ENCODE data around the gene CD55. TPM values are rescaled to one million over a fixed set of nuclear protein-coding genes. Genes with fewer than 3 reads are reported as not detected.

The CD55 gene
- total RNA-seq, 2 donors from 2014 or later: 137 to 147 TPM

- DNase-seq (peak; percentile 31 to 40), ATAC-seq (replicated peaks in 1 of 2) (peak; percentile 92 to 94)
- no peak overlapping the region for H3K4me3 Mint-ChIP-seq
- no peaks in the 10 kb centered on the region for H3K4me1 Mint-ChIP-seq (ENCODE audit: low read depth)
- peaks cover 4 to 10% of the 10 kb centered on the region in 2 donors for H3K36me3 Mint-ChIP-seq (ENCODE audit: insufficient read depth in 2 of 2)
- no peak overlapping the region for H3K27ac Mint-ChIP-seq
- no peaks in the 10 kb centered on the region for H3K9me3 Mint-ChIP-seq
- no peaks in the 10 kb centered on the region for H3K27me3 Mint-ChIP-seq (ENCODE audit: low read depth)
Observed at GRCh38 chr1:207362962-207363860, 41.7 kb downstream of the CD55 start.

GRCh38 chr1:207363871-207364270 is 42.4 kb downstream of the CD55 start:
- DNase-seq (no peak), ATAC-seq (replicated peaks in 1 of 2) (no peak)
- Mint-ChIP-seq H3K9me3 (no peaks in the 10 kb centered on the region), H3K4me1 (ENCODE audit: low read depth) (no peaks in the 10 kb centered on the region), H3K27ac (no peak overlapping the region), H3K4me3 (no peak overlapping the region), H3K27me3 (ENCODE audit: low read depth) (no peaks in the 10 kb centered on the region), H3K36me3 (ENCODE audit: insufficient read depth in 2 of 2) (peaks cover 6 to 8% of the 10 kb centered on the region in 2 donors)

GRCh38 chr1:207364614-207365013 is 43.1 kb downstream of the CD55 start:
- ATAC-seq (replicated peaks in 1 of 2): no peak
- Mint-ChIP-seq H3K9me3 (no peaks in the 10 kb centered on the region), H3K4me1 (ENCODE audit: low read depth) (no peaks in the 10 kb centered on the region), H3K27me3 (ENCODE audit: low read depth) (no peaks in the 10 kb centered on the region), H3K27ac (no peak overlapping the region), H3K4me3 (no peak overlapping the region), H3K36me3 (ENCODE audit: insufficient read depth in 2 of 2) (peaks cover 4 to 5% of the 10 kb centered on the region in 2 donors)
- no peak for DNase-seq

- ATAC-seq (replicated peaks in 1 of 2) (no peak), DNase-seq (no peak)
- Mint-ChIP-seq H3K27me3 (ENCODE audit: low read depth) (no peaks in the 10 kb centered on the region), H3K9me3 (no peaks in the 10 kb centered on the region), H3K4me3 (no peak overlapping the region), H3K4me1 (ENCODE audit: low read depth) (no peaks in the 10 kb centered on the region), H3K27ac (no peak overlapping the region), H3K36me3 (ENCODE audit: insufficient read depth in 2 of 2) (peaks cover 3 to 4% of the 10 kb centered on the region in 2 donors)
Observed at GRCh38 chr1:207365063-207365462, 43.6 kb downstream of the CD55 start.

GRCh38 chr1:207366022-207366421 is 44.5 kb downstream of the CD55 start:
- Mint-ChIP-seq H3K27ac (no peak overlapping the region), H3K36me3 (ENCODE audit: insufficient read depth in 2 of 2) (peaks cover 3 to 7% of the 10 kb centered on the region in 2 donors), H3K27me3 (ENCODE audit: low read depth) (no peaks in the 10 kb centered on the region), H3K9me3 (no peaks in the 10 kb centered on the region), H3K4me1 (ENCODE audit: low read depth) (no peaks in the 10 kb centered on the region), H3K4me3 (no peak overlapping the region)
- DNase-seq (no peak), ATAC-seq (replicated peaks in 1 of 2) (no peak)

- H3K27ac Mint-ChIP-seq: no peak overlapping the region
- peaks cover 7 to 14% of the 10 kb centered on the region in 2 donors for H3K9me3 Mint-ChIP-seq
Observed at GRCh38 chr1:207388721-207389120, 67.2 kb downstream of the CD55 start.

GRCh38 chr1:207389728-207390464 is 68.4 kb downstream of the CD55 start:
- H3K27ac Mint-ChIP-seq: peak overlapping the region; percentile 98
- peaks cover 9% of the 10 kb centered on the region in 2 donors for H3K36me3 Mint-ChIP-seq (ENCODE audit: insufficient read depth in 2 of 2)

More at GRCh38 chr1:207388721-207389120, 67.2 kb downstream of the CD55 start:
- Mint-ChIP-seq H3K4me3 (no peak overlapping the region), H3K4me1 (ENCODE audit: low read depth) (peaks cover 17% of the 10 kb centered on the region), H3K36me3 (ENCODE audit: insufficient read depth in 2 of 2) (peaks cover 11% of the 10 kb centered on the region in 2 donors), H3K27me3 (ENCODE audit: low read depth) (no peaks in the 10 kb centered on the region)
- DNase-seq (no peak), ATAC-seq (replicated peaks in 1 of 2) (no peak)

GRCh38 chr1:207393610-207394009 is 72.1 kb downstream of the CD55 start:
- Mint-ChIP-seq H3K27ac (no peak overlapping the region), H3K27me3 (ENCODE audit: low read depth) (no peaks in the 10 kb centered on the region), H3K4me1 (ENCODE audit: low read depth) (peaks cover 26% of the 10 kb centered on the region), H3K36me3 (ENCODE audit: insufficient read depth in 2 of 2) (peaks cover 1 to 2% of the 10 kb centered on the region in 2 donors), H3K4me3 (no peak overlapping the region), H3K9me3 (peaks cover 0 to 3% of the 10 kb centered on the region in 2 donors)
- DNase-seq: no peak
- no peak for ATAC-seq (replicated peaks in 1 of 2)

More at GRCh38 chr1:207389728-207390464, 68.4 kb downstream of the CD55 start:
- H3K27me3 Mint-ChIP-seq (ENCODE audit: low read depth): no peaks in the 10 kb centered on the region
- H3K9me3 Mint-ChIP-seq: peaks cover 5 to 13% of the 10 kb centered on the region in 2 donors
- peak in 1 of 2 donors; percentile 31 for DNase-seq
- H3K4me1 Mint-ChIP-seq (ENCODE audit: low read depth): peaks cover 17% of the 10 kb centered on the region
- H3K4me3 Mint-ChIP-seq: peak overlapping the region; percentile 11 to 76
- ATAC-seq (replicated peaks in 1 of 2): peak; percentile 99 to 100

- Mint-ChIP-seq H3K27me3 (ENCODE audit: low read depth) (no peaks in the 10 kb centered on the region), H3K4me1 (ENCODE audit: low read depth) (peaks cover 13% of the 10 kb centered on the region), H3K4me3 (no peak overlapping the region), H3K9me3 (peaks cover 2 to 3% of the 10 kb centered on the region in 2 donors), H3K27ac (no peak overlapping the region), H3K36me3 (ENCODE audit: insufficient read depth in 2 of 2) (peaks cover 3 to 10% of the 10 kb centered on the region in 2 donors)
- DNase-seq: no peak
- no peak for ATAC-seq (replicated peaks in 1 of 2)
Observed at GRCh38 chr1:207396168-207396746, 74.8 kb downstream of the CD55 start.

GRCh38 chr1:207397525-207397926 is 76.0 kb downstream of the CD55 start:
- DNase-seq: no peak
- no peak overlapping the region for H3K27ac Mint-ChIP-seq
- peaks cover 0 to 3% of the 10 kb centered on the region in 2 donors for H3K9me3 Mint-ChIP-seq
- H3K4me1 Mint-ChIP-seq (ENCODE audit: low read depth): peaks cover 9% of the 10 kb centered on the region
- H3K4me3 Mint-ChIP-seq: no peak overlapping the region
- H3K27me3 Mint-ChIP-seq (ENCODE audit: low read depth): no peaks in the 10 kb centered on the region
- peaks cover 3 to 8% of the 10 kb centered on the region in 2 donors for H3K36me3 Mint-ChIP-seq (ENCODE audit: insufficient read depth in 2 of 2)
- ATAC-seq (replicated peaks in 1 of 2): no peak

GRCh38 chr1:207398986-207399385 is 77.5 kb downstream of the CD55 start:
- no peaks in the 10 kb centered on the region for H3K27me3 Mint-ChIP-seq (ENCODE audit: low read depth)
- H3K4me3 Mint-ChIP-seq: no peak overlapping the region
- DNase-seq (no peak), ATAC-seq (replicated peaks in 1 of 2) (no peak)
- H3K9me3 Mint-ChIP-seq: peaks cover 0 to 3% of the 10 kb centered on the region in 2 donors
- peaks cover 2 to 8% of the 10 kb centered on the region in 2 donors for H3K36me3 Mint-ChIP-seq (ENCODE audit: insufficient read depth in 2 of 2)
- H3K4me1 Mint-ChIP-seq (ENCODE audit: low read depth): peaks cover 9% of the 10 kb centered on the region
- no peak overlapping the region for H3K27ac Mint-ChIP-seq

- peaks cover 13% of the 10 kb centered on the region for H3K4me1 Mint-ChIP-seq (ENCODE audit: low read depth)
- ATAC-seq (replicated peaks in 1 of 2): no peak
- no peak overlapping the region for H3K27ac Mint-ChIP-seq
- peaks cover 0 to 3% of the 10 kb centered on the region in 2 donors for H3K9me3 Mint-ChIP-seq
- DNase-seq: no peak
- H3K4me3 Mint-ChIP-seq: no peak overlapping the region
- peaks cover 3% of the 10 kb centered on the region for H3K27me3 Mint-ChIP-seq (ENCODE audit: low read depth)
- H3K36me3 Mint-ChIP-seq (ENCODE audit: insufficient read depth in 2 of 2): peaks cover 2 to 8% of the 10 kb centered on the region in 2 donors
Observed at GRCh38 chr1:207401578-207401977, 80.1 kb downstream of the CD55 start.

GRCh38 chr1:207402744-207403143 is 81.3 kb downstream of the CD55 start:
- no peak overlapping the region for H3K4me3 Mint-ChIP-seq
- H3K4me1 Mint-ChIP-seq (ENCODE audit: low read depth): peaks cover 18% of the 10 kb centered on the region
- no peak overlapping the region for H3K27ac Mint-ChIP-seq
- H3K9me3 Mint-ChIP-seq: peaks cover 0 to 3% of the 10 kb centered on the region in 2 donors
- peaks cover 6% of the 10 kb centered on the region for H3K27me3 Mint-ChIP-seq (ENCODE audit: low read depth)
- peaks cover 2 to 8% of the 10 kb centered on the region in 2 donors for H3K36me3 Mint-ChIP-seq (ENCODE audit: insufficient read depth in 2 of 2)
- no peak for ATAC-seq (replicated peaks in 1 of 2)
- DNase-seq: no peak

Measured in activated T-cell treated with anti-CD3 and anti-CD28 coated beads, Interleukin-2, amount 50 U/mL, for 72 hours (primary cell).